HG02623 (cell line): ENCODE data around the gene TPCN2.

Experiments used
- ATAC-seq: cut with Tn5 transposase; IDR thresholded peaks from one replicate; pipeline ENCODE4 v1.9.1; 2021; ENCODE audit warnings: moderate library complexity; ENCODE audit not compliant: unreplicated experiment

Gene TPCN2

GRCh38 chr11:69055598-69056516 lies 7.1 kb downstream of the TPCN2 start:
- ATAC-seq: peak; percentile 87

- ATAC-seq: no peak
Measured at GRCh38 chr11:69057236-69057635, 8.5 kb downstream of the TPCN2 start.

GRCh38 chr11:69057801-69058200 lies 9.1 kb downstream of the TPCN2 start:
- ATAC-seq: no peak

- ATAC-seq: no peak
Measured at GRCh38 chr11:69058511-69059270, 10.0 kb downstream of the TPCN2 start.

- ATAC-seq: no peak
Measured at GRCh38 chr11:69059429-69059828, 10.7 kb downstream of the TPCN2 start.

GRCh38 chr11:69059985-69060384 lies 11.3 kb downstream of the TPCN2 start:
- ATAC-seq: no peak

GRCh38 chr11:69060806-69061712 lies 12.3 kb downstream of the TPCN2 start:
- no peak for ATAC-seq

GRCh38 chr11:69061713-69062053 lies 13.0 kb downstream of the TPCN2 start:
- no peak for ATAC-seq

GRCh38 chr11:69062169-69062855 lies 13.6 kb downstream of the TPCN2 start:
- no peak for ATAC-seq

- no peak for ATAC-seq
Measured at GRCh38 chr11:69062873-69063651, 14.3 kb downstream of the TPCN2 start.

GRCh38 chr11:69063652-69064260 lies 15.0 kb downstream of the TPCN2 start:
- no peak for ATAC-seq

GRCh38 chr11:69064394-69064957 lies 15.7 kb downstream of the TPCN2 start:
- ATAC-seq: no peak

- ATAC-seq: no peak
Measured at GRCh38 chr11:69065147-69065710, 16.5 kb downstream of the TPCN2 start.

GRCh38 chr11:69066122-69067112 lies 17.7 kb downstream of the TPCN2 start:
- ATAC-seq: no peak

- no peak for ATAC-seq
Measured at GRCh38 chr11:69067200-69067599, 18.5 kb downstream of the TPCN2 start.

GRCh38 chr11:69071086-69071800 lies 22.5 kb downstream of the TPCN2 start:
- no peak for ATAC-seq

- ATAC-seq: no peak
Measured at GRCh38 chr11:69071956-69072355, 23.2 kb downstream of the TPCN2 start.
